GM12865 (cell line): Measurements from ENCODE around the gene ACTA2.

Experiments used
- DNase-seq: peaks from one replicate; pipeline ENCODE4 v3.0.0; 2010; ENCODE audit warnings: low read depth
- H3K4me3 ChIP-seq: 2 replicates; pipeline ENCODE4 v1.5.1; 2011; ENCODE audit warnings: mild to moderate bottlenecking, low read depth, low read length, control low read depth
- TF ChIP-seq, protein P1 (sequence below): IDR thresholded peaks from 2 replicates; pipeline ENCODE4 v1.5.1; 2011; ENCODE audit warnings: low read length, control low read depth, low read depth, inconsistent platforms; ENCODE audit not compliant: insufficient read depth; ENCODE audit errors: missing control alignments

The ACTA2 gene

DNA sequence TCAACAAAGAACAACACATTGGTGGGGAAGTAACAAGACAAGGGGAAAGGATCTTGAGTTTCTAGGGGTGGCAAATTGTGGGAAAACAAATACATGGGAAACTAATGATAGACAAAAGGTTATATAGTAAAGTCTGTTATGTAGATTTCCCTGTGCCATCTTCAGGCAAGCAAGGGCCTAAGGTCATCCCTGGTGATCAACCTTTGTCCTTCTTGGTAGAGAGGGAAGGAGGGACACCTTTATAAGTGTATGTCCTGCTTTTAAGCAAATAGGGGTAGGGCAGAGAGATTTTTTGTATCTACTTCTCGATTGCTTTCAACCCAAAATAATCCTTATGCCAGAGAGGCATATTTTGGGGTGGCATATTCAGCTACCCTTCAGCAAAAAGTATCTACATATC is 11.8 kb upstream of the ACTA2 start:
- DNase-seq, result no peak
- TF ChIP-seq, protein P1, sequence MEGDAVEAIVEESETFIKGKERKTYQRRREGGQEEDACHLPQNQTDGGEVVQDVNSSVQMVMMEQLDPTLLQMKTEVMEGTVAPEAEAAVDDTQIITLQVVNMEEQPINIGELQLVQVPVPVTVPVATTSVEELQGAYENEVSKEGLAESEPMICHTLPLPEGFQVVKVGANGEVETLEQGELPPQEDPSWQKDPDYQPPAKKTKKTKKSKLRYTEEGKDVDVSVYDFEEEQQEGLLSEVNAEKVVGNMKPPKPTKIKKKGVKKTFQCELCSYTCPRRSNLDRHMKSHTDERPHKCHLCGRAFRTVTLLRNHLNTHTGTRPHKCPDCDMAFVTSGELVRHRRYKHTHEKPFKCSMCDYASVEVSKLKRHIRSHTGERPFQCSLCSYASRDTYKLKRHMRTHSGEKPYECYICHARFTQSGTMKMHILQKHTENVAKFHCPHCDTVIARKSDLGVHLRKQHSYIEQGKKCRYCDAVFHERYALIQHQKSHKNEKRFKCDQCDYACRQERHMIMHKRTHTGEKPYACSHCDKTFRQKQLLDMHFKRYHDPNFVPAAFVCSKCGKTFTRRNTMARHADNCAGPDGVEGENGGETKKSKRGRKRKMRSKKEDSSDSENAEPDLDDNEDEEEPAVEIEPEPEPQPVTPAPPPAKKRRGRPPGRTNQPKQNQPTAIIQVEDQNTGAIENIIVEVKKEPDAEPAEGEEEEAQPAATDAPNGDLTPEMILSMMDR, result no peak
- H3K4me3 ChIP-seq, result no peak overlapping the region

DNA sequence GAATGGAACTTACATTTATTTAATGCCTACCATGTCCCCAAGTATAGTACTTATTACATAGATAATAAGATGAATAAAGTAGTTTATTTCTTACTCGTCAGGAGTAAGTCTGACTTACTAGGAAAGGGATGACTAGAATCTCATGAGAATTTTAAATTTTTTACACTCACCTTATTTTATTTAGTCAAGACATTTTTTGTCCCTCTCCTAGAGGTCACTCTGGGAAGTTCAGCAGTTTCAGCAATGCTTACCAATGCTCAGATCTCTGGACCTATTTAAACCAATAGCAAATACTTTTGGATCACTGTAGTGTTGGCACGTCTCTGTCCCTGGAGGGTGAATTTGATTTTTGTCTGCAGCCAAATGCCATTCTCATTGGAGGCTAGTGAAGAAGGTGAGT is 10.7 kb upstream of the ACTA2 start:
- no peak overlapping the region for H3K4me3 ChIP-seq
- DNase-seq, result no peak
- TF ChIP-seq, protein P1, result no peak

DNA sequence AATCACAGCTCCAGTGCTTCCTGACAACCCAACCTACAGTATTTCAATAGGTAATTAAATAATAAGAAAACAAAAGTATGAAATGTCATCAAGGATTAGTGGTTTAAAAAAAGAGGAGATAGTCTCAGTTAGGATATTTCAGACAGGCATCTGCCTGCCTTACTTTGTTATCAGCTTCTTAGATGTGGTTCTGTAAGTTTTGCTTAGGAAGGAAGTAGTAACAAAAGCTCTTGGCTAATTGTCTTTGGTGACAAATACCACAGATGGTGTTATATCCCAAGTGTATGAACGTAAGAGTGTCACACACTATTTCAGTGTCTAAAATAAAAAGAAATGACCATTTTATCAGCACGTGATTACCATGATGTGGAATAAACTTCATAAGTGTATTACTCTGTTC is 9.8 kb upstream of the ACTA2 start:
- TF ChIP-seq, protein P1, result no peak
- no peak overlapping the region for H3K4me3 ChIP-seq
- DNase-seq, result no peak

DNA sequence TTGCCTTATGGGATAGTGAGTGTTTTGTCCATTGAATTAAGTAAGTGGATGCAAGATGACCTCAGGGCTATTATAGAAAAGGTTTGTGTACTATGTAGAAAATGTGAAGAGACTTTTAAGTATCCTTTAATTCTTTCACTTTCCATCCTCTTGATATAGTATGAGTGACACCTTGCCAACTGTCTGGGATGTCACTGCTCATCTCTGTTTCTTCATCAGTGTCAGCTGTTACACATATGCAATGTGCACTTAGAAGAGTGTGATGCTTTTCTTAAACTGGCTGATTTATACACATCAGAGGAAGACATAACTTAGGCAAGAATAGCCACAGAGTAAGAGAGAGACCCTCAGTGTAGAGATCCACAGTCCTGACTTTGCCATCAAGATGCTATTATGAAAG is 8.7 kb upstream of the ACTA2 start:
- TF ChIP-seq, protein P1, result no peak
- H3K4me3 ChIP-seq, result no peak overlapping the region
- DNase-seq, result no peak

DNA sequence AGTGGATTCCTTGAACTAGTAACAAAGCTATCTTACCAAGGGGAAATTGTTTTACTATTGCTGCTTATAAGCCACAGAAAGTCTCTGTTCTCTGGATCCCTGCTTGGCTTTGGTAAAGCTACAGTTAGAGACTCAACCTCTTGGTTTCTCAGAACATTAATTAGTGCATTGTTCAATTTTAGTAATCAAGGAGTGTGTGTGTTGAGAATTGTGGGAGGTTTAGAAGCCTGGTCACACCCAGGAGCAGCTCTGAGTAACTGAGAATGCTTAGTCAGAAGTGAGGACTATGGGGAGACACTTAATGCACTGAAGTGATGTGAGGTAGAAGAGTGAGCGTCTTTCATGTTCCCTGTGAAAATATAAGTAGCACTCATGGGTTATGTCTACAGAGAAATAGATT is 8.2 kb upstream of the ACTA2 start:
- TF ChIP-seq, protein P1, result no peak
- DNase-seq, result no peak
- H3K4me3 ChIP-seq, result no peak overlapping the region

DNA sequence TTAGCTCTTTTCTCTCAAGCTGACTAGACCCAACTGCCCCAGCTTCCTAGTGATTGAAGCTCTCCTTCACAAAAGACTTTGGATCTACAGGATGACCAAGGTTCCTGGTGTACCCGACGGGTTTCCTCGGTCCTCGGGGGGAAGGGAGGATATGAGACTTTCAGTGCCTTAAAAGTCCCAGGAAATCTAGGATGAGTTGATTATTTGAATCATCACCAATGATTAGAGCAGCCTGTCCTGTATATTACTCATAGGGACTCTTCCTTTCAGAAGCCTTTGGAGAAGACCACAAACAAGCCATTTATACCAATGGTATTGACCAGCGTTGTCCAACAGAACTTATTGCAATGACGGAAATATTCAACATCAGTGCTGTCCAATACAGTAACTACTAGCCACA is 6.1 kb upstream of the ACTA2 start:
- no peak overlapping the region for H3K4me3 ChIP-seq
- no peak for DNase-seq
- TF ChIP-seq, protein P1, result no peak

DNA sequence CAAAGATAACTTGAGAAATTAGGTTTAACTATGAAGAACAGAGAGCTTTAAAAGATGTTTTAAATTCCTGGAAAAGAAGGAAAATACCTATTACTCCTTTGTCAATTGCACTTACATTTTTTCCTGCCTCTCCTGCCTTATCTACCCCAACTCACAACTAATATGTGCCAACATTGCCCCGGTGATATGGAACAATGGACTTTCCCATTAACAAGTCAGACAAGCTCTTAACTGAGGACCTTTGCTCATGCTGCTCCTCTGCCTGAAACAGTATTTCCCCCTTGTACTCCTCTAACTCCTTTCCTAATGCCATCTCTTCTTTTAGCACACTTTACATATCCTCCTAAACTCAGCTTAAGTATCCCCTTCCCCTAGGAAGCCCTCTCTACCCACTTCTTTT is 4.8 kb upstream of the ACTA2 start:
- H3K4me3 ChIP-seq, result no peak overlapping the region
- no peak for DNase-seq
- TF ChIP-seq, protein P1, result no peak
